Caki2 (cell line): ENCODE data around the gene NPBWR2. TPM values are rescaled to one million over a fixed set of nuclear protein-coding genes. Genes with fewer than 3 reads are reported as not detected.
"Not testable (repeated sequence)": the region's sequence is repeated elsewhere in the genome, so short reads cannot be mapped to it uniquely, and the experiment has no call there.

ENCODE experiments used
- DNase-seq: peaks from one replicate; pipeline ENCODE4 v3.0.0-alpha.2; 2015; ENCODE audit warnings: low read depth
- in situ Hi-C: cut with HindIII; loops from 2 replicates; pipeline ENCODE4 v1.10.0; 2016; ENCODE audit warnings: low sequenced_read_pairs, low pct_unique_long_range_greater_than_20kb, mixed read lengths
- total RNA-seq: library from RNA; depleted of rRNA; stranded (reverse); fragments of >200 nt; shearing (Covaris generic); gene quantifications from 2 replicates; pipeline ENCODE4 v1.2.3, GENCODE V29; 2014; ENCODE audit warnings: low replicate concordance

Gene NPBWR2
- total RNA-seq, 1 experiment from 2014 or later = not detected

DNA sequence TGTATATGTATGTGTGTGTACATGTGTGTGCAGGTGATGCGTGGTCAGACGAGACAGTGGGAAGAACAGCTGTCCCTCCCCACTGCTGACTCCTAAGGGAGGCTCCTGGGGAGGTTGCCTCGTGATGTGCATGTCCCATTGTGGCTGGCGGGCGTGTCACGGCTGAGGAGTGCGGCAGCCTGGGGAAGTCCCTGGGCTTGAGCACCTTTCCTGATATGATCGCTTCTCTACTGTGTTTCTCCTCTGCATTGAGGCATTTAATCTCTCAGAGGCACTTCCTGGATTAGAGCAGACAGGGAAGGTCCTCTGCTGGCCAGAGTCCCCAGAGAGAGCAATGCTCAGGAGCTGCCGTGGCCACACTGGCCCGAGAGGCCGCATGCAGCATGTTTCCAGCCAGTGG, 11.4 kb downstream of the NPBWR2 start:
- no peak for DNase-seq
- in situ Hi-C loops = no loop called here

DNA sequence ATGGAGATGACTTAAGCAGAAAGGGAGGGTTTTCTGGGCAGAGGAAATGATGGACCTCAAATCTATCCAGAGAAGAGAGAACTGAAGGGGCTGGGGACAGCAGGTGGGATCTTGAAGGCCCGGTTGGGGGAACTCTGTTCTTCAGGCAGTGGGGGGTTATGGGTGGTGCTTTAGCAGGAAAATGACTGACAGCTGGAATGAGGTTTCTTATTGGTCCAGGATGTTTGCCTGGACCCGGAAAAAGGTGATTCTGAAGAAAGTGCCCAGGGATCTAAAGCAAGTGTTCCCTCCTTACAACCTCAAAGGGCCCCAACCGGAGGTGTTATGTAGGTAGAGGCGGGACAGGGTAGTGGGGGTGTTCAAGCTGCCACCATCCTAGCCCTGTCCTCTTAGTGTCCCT, 11.9 kb downstream of the NPBWR2 start:
- in situ Hi-C loops = no loop called here
- DNase-seq = no peak

DNA sequence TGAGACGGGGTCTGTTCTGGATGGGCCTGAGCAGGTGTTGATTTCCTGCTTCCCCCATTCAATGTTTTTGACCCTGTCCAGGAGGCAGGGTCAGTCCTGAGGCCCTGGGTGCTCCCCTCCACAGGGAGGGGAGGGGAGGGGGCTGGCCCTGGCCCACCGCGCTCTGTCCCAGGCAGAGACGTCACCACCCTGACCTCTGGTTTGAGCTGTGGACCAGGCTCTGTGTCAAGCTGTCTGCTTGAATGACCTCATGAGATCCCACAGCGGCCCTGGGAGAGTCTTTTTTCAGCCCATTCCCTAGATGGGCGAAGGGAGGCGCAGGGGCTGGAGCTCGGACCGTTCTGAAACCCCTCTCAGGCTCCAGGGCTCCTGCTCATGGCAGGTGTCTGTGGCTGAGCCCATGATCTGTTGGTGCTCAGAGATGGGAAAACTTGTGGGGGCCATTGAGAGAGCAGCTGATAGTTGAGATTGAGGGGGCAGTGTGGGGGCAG, 14.3 kb downstream of the NPBWR2 start:
- no peak for DNase-seq
- in situ Hi-C loops = no loop called here

DNA sequence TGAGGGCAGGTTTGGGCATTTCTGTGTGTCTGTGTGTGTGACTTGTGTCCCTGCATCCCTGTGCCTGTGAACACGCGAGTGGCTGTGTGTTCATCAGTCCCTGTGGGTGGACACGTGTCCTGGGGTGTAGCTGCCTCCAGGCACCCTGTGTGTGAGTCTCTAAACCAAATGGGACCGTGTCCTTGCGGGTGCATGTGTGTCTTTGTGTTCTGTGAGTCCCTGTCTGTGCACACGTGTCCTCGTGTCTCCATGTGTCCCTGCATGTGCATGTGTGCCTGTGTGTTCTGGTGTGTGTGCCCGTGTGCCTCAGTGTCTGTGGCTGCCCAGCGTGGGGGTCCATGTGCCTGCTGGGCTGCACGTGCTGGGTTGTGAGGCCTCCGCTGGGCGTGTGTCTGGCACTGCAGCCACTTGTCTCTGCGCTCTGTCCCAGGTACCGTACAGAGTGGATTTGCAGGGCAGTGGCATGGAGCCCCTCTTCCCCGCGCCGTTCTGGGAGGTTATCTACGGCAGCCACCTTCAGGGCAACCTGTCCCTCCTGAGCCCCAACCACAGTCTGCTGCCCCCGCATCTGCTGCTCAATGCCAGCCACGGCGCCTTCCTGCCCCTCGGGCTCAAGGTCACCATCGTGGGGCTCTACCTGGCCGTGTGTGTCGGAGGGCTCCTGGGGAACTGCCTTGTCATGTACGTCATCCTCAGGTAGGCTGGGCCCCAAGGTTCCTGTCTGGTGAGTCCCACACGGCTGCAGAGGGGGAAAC, 14.9 kb downstream of the NPBWR2 start:
- in situ Hi-C loops = no loop called here
- DNase-seq = no peak

DNA sequence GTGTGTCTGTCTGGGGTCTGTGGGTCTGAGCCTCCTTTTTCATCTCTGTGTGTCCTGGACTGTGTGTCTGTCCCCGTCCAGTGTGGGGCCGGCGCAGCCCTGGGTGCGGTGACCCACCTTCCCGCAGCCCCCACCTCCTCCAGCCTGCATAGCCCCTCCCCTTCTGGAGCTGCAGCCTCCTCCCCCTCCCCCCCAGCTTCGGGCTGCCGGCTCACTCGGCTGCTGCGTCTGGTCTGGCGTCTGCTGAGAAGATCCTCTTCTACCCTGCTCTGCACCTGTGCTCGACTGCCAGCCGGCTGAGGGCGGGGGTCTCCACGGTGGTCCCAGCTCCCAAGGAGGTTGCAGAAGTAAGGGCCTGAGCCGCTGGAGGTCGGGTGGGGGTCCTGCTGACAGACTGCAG, 15.6 kb downstream of the NPBWR2 start:
- in situ Hi-C loops = no loop called here
- DNase-seq = no peak

DNA sequence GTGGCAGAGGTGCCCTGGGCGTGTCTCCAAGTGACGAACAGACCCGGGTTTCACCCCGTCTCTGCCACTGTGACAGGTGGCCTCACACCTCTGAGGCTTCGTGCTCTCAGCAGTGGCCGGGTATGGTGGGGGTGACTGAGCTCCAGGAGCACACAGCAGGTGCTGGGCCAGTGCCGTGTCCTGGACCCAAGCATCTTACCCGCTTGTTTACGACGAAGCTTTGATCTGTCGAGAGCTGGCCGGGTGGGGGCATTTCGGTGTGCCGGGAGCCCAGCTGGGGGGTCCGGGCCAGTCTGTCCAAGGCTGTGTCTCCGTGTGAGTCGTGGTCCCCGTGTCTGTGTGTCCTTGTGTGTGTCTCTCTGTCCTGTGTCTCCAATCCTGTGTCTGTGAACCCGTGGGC, 16.0 kb downstream of the NPBWR2 start:
- no peak for DNase-seq
- in situ Hi-C loops = no loop called here

DNA sequence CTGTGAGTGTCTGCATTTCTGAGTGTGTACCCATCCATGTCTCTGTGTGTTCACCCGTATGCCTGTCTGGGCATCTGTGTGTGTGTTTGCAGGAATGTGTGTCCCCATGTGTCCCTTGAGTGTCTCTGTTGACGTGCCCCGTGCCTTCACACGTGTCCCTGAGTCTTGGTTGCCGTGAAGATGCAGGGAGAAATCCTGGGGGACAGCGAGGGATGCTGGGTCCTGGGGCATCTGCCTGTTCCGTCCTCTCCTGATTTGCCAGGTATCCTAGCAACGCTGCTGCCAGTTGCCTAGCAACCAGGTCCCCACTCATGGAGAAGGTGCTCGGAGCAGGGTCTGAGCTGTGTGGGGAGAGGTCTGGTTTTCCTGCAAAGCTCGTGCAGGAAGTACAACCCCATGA, 17.2 kb downstream of the NPBWR2 start:
- in situ Hi-C loops = no loop called here
- no peak for DNase-seq

DNA sequence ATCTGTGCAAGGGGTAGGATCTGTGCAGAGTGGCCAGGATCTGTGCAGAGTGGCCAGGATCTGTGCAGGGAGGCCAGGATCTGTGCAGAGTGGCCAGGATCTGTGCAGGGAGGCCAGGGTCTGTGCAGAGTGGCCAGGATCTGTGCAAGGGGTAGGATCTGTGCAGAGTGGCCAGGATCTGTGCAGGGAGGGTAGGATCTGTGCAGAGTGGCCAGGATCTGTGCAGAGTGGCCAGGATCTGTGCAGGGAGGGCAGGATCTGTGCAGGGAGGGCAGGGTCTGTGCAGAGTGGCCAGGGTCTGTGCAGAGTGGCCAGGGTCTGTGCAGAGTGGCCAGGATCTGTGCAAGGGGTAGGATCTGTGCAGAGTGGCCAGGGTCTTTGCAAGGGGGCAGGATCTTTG, 18.8 kb downstream of the NPBWR2 start:
- DNase-seq, in situ Hi-C loops: not testable (repeated sequence)

DNA sequence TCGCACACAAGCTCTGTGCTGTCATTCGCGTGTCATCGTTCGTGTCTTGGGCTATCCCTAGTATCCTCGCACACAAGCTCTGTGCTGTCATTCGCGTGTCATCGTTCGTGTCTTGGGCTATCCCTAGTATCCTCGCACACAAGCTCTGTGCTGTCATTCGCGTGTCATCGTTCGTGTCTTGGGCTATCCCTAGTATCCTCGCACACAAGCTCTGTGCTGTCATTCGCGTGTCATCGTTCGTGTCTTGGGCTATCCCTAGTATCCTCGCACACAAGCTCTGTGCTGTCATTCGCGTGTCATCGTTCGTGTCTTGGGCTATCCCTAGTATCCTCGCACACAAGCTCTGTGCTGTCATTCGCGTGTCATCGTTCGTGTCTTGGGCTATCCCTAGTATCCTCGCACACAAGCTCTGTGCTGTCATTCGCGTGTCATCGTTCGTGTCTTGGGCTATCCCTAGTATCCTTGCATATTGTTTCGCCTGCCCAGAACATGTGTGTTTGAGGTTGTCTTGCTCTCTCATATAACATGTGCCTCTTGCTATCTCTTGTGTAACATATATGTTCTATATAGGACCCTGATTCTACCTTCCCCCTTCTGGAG, 20.0 kb downstream of the NPBWR2 start:
- in situ Hi-C loops, DNase-seq: not testable (repeated sequence)

DNA sequence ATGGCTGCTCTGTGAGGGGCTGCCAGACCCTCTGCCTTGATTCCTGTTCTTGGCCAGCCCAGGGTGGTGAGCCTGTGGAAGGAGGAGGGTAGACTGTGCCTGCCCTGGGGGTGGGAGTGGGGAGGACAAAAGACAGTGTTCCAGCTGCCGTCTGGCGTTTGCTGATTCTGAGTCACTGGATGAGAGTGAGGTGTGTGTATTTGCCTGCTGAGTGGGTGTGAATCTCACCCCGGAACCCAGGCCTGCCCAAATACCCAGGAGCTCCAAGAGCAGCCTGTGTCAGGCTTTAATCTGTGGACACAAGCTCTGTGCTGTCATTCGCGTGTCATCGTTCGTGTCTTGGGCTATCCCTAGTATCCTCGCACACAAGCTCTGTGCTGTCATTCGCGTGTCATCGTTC, 20.6 kb downstream of the NPBWR2 start:
- DNase-seq = no peak
- in situ Hi-C loops = no loop called here

DNA sequence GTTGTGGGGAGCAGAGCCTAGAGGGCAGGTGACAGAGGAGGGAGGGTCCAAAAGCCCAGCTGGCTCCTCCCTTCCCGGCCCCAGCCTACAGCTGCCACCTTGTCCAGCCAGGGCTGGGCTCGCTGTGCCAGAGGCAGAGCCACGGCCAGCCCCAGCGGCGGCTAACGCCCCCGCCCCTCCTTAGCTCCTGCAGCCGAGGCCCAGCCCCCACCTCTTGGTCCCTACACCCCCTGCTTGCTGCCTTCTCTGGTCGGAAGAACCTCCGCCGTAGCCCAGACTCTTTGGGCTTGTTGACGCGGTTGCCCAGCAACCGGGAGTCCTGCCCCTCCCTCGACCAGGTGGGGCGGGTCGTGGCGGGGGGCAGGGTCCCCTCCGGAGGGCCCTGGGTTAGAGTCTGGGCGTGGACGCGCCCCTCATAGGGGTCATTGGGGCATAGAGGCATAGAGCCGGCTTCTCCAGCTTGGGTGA, 22.6 kb downstream of the NPBWR2 start:
- in situ Hi-C loops = no loop called here
- DNase-seq = no peak

DNA sequence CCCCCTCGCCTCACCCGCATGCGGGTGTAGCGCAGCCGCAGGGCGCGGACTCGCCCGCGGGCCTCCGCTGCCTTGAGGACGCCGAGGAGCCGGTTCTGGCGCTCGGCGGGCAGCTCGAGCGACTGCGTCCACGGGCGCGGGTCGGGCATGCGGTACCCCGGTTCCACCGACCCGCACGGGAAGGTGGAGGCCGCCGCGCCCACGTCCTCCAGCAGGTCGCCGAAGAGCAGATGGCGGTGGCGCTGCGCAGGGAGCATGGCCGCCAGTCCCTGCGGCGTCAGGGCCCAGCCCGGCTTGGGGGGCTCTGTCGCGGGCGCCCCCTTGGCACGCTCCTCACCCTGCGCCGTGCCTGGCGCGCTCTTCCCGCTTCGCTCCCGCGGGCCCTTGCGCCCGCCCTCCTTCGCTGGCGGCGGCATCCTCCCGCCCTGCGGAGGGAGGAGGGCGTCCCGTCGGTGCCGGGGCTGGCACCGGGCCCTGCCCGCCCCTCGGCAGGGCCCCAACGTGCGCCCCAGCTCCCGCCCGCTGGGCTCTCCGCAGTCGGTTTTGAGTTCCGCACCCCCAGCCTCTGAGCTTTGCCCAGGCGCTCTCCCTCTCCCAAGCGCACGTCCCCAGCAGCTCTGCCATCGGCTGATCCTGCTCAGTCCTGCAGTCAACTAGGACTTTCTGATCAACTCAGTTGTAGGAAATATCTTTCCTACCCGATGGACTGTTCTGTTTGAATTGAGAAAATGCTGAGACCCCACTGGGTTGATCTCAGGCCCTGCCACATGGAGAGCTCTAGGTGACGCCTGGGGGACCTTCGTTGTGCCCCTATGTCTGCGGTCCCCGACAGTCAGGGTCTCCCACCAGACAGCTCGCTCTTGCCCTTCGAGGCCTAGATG, 23.3 kb downstream of the NPBWR2 start, which contains the start of gene LKAAEAR1:
Gene LKAAEAR1 (minus strand): TSS at position 595 of the 881 bp plus-strand sequence. CDS start 179 bp downstream, at position 416.
- in situ Hi-C loops = no loop called here
- DNase-seq = no peak

DNA sequence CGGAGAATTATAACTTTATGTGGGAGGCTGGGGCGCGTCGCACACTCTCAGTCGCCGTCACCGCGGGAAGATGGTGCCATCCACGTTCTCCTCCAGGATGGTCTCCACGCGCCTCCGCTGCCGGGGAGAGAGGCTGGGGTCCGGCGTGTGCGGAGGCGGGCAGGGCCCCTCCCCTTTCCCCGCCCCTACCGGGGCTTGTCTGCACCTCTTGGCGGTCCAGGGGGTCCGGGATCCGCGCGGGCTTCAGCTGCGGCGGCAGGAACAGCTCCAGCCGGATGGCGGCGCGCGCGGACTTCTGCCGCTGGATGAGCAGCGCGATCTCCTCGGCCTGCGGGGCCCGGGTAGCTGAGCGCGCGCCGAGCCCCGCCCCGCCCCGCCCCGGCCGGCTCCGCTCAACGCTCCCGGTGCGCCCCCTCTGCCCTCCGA, 24.0 kb downstream of the NPBWR2 start:
- in situ Hi-C loops = no loop called here

DNA sequence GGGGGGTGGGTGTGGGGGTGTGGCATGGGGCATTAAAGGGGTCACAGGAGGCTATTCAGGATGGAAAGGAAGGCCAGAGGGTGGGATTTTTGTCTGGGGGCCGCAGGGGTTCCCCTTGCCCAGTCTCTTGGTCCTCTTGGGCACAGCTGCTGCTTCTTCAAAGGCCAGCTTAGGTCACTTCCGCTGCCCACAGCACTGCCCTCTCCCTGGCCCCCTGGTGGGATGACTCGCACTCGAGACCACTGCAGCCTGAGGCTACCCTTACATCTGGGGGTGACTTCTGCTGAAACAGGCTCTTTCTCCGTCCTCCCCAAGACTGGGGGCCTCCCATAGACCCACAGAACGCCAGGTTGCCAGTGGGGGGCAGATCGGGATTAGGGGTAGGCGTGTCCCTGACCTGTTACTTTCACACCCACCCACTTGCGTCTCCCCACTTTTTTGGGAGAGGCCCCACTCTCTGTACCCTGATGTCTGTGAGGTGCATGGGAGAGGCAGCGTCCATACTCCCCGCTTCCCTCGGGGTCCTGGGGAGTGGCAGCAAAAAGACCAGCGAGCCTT, 24.5 kb downstream of the NPBWR2 start:
- no peak for DNase-seq
- in situ Hi-C loops = no loop called here

More for the DNA sequence above, 24.0 kb downstream of the NPBWR2 start:
- DNase-seq = peak; percentile 76

DNA sequence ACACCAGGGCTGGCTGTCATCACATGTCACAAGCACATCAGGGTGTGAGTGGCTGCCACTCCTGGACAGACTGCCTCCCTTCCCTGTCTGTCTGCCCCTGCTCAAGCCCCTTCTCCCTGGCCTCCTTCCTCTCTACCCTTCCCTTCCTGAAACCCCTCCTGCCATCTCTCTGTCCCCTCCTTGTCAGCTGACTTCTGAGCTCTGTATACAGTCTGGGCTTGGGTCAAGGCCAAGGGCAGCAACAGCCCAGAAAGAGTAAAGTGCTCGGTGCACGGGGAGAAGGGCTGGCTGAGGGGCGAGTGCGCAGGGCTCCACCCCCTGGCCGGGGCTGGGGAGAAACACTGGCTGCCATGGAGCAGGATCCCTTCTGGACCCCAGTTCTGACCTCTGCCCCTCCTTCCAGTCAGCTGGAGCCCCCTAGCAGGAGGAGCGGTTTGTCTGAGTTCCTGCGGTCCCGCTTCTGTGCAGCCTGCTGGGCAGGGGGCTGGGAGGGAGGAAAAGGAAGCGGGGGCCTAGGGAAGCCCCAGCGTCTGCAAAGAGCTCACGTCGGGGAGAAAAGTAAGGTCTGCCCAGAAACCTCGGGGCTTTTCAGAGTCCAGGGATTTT, 25.1 kb downstream of the NPBWR2 start:
- no peak for DNase-seq
- in situ Hi-C loops = no loop called here

DNA sequence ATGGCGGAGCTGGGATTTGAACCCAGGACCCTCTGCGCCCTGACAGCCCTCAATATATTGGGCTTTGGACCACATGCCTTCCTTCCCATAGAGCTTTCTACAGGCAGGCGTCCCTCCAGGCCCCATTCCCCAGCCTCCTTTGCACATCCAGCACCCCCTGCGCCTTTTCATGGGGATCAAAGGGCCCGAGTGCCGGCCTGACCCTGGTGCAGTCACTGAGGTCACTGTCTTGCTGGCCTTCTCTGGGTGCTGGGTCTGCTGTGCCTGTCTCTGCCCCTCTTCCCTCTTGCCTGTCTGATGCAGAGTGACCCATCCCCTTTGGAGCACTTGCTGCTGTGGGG, 25.8 kb downstream of the NPBWR2 start:
- in situ Hi-C loops = no loop called here

DNA sequence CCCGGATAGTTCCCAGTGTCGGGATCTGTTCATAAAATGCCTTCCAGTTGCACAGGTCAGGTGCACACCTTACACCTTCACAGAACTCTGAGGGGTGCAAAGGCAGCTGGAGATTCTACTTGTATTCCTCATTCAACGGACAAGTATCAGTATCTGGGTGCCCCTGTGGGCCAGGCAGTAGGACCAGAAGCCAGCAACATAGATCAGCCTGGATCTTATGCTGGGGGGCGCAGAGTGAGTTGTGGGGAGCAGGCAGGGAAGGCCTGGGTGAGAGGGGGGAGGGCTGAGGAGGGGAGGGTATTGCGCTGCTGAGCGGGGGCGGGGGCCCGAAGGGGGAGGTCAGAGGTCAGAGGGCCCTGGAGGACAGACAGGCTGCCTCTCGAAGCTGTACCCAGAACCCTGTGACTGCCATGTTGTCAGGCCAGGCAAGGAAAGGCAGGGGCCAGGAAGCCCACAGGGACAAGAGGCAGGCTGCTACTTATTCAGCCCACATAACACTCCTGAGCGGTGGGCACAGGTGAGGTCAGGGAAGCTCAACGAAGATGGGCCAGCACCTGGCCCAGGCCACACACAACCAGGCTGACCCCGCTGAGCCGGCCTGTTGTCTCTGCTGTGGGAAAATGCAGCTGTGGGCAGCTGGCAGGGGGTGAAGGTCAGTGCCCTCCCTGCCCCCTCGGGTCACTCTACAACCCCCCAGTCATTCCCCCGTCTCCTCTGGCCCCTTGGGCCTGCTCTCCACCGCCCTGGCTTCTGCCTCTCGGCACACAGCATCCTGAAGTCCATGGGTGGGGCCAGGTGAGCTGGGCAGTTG, 26.3 kb downstream of the NPBWR2 start:
- in situ Hi-C loops = no loop called here
- DNase-seq = no peak

More for the DNA sequence above, 25.8 kb downstream of the NPBWR2 start:
- DNase-seq = no peak
